MM.1S (cell line): ENCODE measurements around the gene EMILIN2.

Experiments
- DNase-seq: peaks from one replicate; pipeline ENCODE4 v3.0.0-alpha.2; 2015
- H2AFZ ChIP-seq: fragments of 300-600 bp; sonication (generic); 2 replicates; pipeline ENCODE4 v1.6.0; 2016; ENCODE audit warnings: antibody characterized with exemption, low read length
- H3F3A ChIP-seq: fragments of 300-600 bp; sonication (generic); 2 replicates; pipeline ENCODE4 v1.6.1; 2016; ENCODE audit warnings: mild to moderate bottlenecking, antibody characterized with exemption, low read length, moderate library complexity, mixed read lengths; ENCODE audit not compliant: insufficient read depth
- H3K27ac ChIP-seq: fragments of 300-600 bp; sonication (generic); 2 replicates; pipeline ENCODE4 v1.5.1; 2016; ENCODE audit warnings: mild to moderate bottlenecking, low read length
- H3K27me3 ChIP-seq: fragments of 300-600 bp; sonication (generic); replicated peaks from 2 replicates; pipeline ENCODE4 v1.6.0; 2016; ENCODE audit warnings: low read length; ENCODE audit not compliant: insufficient read depth
- H3K36me3 ChIP-seq: fragments of 300-600 bp; sonication (generic); replicated peaks from 2 replicates; pipeline ENCODE4 v1.6.1; 2016; ENCODE audit warnings: mild to moderate bottlenecking, low read length, mixed read lengths; ENCODE audit not compliant: insufficient read depth
- H3K4me1 ChIP-seq: fragments of 300-600 bp; sonication (generic); 2 replicates; pipeline ENCODE4 v1.6.1; 2016; ENCODE audit warnings: low read length, mixed read lengths
- H3K4me2 ChIP-seq: fragments of 300-600 bp; sonication (generic); 2 replicates; pipeline ENCODE4 v1.6.0; 2016; ENCODE audit warnings: low read depth, low read length
- H3K4me3 ChIP-seq: fragments of 300-600 bp; sonication (generic); 2 replicates; pipeline ENCODE4 v1.5.1; 2016; ENCODE audit warnings: low read length, mixed read lengths
- H3K79me2 ChIP-seq: fragments of 300-600 bp; sonication (generic); 2 replicates; pipeline ENCODE4 v1.6.1; 2016; ENCODE audit warnings: mixed run types, low read length, mixed read lengths
- H3K9ac ChIP-seq: fragments of 300-600 bp; sonication (generic); 2 replicates; pipeline ENCODE4 v1.6.1; 2016; ENCODE audit warnings: low read length, mixed read lengths
- H3K9me2 ChIP-seq: fragments of 300-600 bp; sonication (generic); replicated peaks from 2 replicates; pipeline ENCODE4 v1.6.1; 2016; ENCODE audit warnings: mild to moderate bottlenecking, low read length, mixed read lengths; ENCODE audit not compliant: insufficient read depth
- H3K9me3 ChIP-seq: fragments of 300-600 bp; sonication (generic); replicated peaks from 2 replicates; pipeline ENCODE4 v1.6.1; 2016; ENCODE audit warnings: mild to moderate bottlenecking, low read length, mixed read lengths; ENCODE audit not compliant: insufficient read depth
- H4K20me1 ChIP-seq: fragments of 300-600 bp; sonication (generic); 2 replicates; pipeline ENCODE4 v1.6.1; 2016; ENCODE audit warnings: mild to moderate bottlenecking, low read length, moderate library complexity, mixed read lengths; ENCODE audit not compliant: insufficient read depth
- EZH2 ChIP-seq: fragments of 300-600 bp; sonication (generic); optimal IDR thresholded peaks from 2 replicates; pipeline ENCODE3; 2017; ENCODE audit warnings: low read depth, mild to moderate bottlenecking, antibody characterized with exemption, low read length, mixed read lengths
- EZH2phosphoT487 ChIP-seq: fragments of 300-600 bp; sonication (generic); IDR thresholded peaks from 2 replicates; pipeline ENCODE4 v1.6.1; 2018; ENCODE audit warnings: antibody characterized with exemption, low read length
- TF ChIP-seq, protein P1 (sequence below): fragments of 300-600 bp; sonication (generic); IDR thresholded peaks from 2 replicates; pipeline ENCODE4 v1.5.1; 2016; ENCODE audit warnings: antibody characterized with exemption, low read length, mixed read lengths

EMILIN2 gene

DNA sequence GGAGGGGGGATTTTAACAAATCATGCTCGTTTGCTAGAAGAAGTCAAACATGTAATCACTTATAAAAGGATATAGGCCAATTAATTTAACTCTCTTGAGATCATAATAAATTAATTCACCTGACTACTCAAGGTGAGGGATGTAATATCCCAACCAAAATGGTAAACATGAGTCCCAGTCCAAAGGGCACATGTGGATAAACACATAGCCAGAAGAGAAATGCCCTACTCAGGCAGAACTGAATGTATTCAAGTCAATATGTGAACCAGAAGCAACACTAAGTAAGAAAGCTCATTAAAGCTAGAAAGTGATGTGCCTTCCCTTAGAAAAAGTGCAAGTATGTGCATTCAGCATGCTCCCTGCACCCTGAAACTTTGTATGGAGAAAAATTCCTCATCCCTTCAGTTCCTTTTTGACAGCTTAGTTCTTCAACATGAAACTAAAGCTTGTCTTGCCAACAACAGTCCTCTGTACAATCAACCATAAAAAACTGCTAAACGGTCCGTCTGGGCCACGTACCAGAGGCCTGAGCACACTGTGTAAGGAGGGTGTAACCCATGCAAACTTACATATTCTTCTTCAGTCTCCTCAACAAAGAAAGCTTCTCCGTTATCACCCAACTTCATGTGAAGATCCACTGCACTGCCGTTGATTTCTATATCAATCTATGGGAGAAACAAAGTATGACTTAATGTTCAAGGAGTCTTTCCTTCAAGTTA lies 107.3 kb downstream of the EMILIN2 start:
- Histone ChIP-seq H3K27ac (no peak overlapping the region), H3K9ac (no peak overlapping the region), H3K79me2 (no peaks in the 10 kb centered on the region), H3F3A (peaks cover 9% of the 10 kb centered on the region), H3K9me3 (no peaks in the 10 kb centered on the region), H3K4me1 (peaks cover 9% of the 10 kb centered on the region; the same call in 1 of the 2 replicates), H3K27me3 (no peaks in the 10 kb centered on the region), H3K36me3 (no peaks in the 10 kb centered on the region), H3K9me2 (no peaks in the 10 kb centered on the region), H2AFZ (no peak overlapping the region), H3K4me2 (no peak overlapping the region), H3K4me3 (no peak overlapping the region), H4K20me1 (no peaks in the 10 kb centered on the region)
- DNase-seq = no peak
- TF ChIP-seq EZH2phosphoT487 (no peak), EZH2 (no peak)
- TF ChIP-seq, protein P1, sequence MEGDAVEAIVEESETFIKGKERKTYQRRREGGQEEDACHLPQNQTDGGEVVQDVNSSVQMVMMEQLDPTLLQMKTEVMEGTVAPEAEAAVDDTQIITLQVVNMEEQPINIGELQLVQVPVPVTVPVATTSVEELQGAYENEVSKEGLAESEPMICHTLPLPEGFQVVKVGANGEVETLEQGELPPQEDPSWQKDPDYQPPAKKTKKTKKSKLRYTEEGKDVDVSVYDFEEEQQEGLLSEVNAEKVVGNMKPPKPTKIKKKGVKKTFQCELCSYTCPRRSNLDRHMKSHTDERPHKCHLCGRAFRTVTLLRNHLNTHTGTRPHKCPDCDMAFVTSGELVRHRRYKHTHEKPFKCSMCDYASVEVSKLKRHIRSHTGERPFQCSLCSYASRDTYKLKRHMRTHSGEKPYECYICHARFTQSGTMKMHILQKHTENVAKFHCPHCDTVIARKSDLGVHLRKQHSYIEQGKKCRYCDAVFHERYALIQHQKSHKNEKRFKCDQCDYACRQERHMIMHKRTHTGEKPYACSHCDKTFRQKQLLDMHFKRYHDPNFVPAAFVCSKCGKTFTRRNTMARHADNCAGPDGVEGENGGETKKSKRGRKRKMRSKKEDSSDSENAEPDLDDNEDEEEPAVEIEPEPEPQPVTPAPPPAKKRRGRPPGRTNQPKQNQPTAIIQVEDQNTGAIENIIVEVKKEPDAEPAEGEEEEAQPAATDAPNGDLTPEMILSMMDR = no peak

DNA sequence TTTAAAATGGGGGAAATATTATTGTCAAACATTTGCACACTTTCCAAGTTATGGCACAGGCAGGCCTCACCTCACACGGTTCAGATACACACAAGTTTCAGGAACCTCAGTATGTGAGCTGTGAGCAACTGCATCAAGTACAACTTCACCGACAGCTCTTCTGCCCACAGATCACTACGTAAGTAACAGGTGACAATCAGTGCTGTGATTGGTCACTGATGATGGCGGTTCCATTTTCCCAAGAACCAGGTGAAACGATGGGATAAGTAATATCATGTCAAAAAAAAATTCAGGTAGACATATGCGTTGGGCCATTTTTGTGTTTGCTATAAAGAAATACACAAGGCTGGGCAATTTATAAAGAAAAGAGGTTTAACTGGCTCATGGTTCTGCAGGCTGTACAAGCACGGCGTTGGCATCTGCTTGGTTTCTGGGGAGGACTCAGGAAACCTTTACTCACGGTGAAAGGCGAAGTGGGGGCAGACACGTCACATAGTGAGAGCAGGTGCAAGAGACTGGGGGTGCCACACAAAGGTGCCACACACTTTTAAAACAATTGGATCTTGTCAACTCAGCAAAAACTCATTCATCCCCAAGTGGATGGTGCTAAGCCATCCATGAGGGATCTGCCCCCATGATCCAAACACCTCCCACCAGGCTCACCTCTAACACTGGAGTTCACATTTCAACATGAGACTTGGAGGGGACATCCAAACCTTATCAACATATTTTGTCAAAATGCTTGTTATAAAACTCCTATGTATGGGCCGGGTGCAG lies 108.3 kb downstream of the EMILIN2 start:
- no peak for DNase-seq
- no peak overlapping the region for H3K9ac ChIP-seq
- peaks cover 15% of the 10 kb centered on the region; the same call in 1 of the 2 replicates for H3K4me1 ChIP-seq
- H3K27ac ChIP-seq = no peak overlapping the region
- H3K36me3 ChIP-seq = no peaks in the 10 kb centered on the region
- no peaks in the 10 kb centered on the region for H3K9me2 ChIP-seq
- peaks cover 15% of the 10 kb centered on the region for H3F3A ChIP-seq
- no peaks in the 10 kb centered on the region for H3K79me2 ChIP-seq
- H3K4me2 ChIP-seq = no peak overlapping the region
- no peak overlapping the region for H2AFZ ChIP-seq
- no peaks in the 10 kb centered on the region for H3K27me3 ChIP-seq
- no peak overlapping the region for H3K4me3 ChIP-seq
- no peaks in the 10 kb centered on the region for H3K9me3 ChIP-seq
- H4K20me1 ChIP-seq = no peaks in the 10 kb centered on the region
- no peak for TF ChIP-seq EZH2
- no peak for TF ChIP-seq EZH2phosphoT487
- TF ChIP-seq, protein P1 = no peak

DNA sequence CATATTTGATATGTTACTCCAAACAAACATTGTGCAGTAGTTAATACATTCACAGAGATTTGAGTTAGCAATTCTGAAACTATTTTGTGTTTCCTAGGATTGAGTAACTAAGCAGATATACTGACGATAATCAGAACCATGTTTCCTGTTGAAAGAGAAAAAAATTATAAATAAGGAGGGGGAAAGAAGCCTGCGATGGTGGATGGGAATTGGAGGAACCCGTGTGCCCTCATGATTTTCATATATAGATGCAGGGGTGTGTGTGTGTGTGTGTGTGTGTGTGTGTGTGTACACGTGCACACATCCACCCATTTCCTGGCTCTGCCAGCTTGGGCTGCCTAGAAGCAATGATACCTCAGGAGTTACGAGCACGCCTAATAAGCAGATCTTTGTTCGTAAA lies 109.2 kb downstream of the EMILIN2 start:
- Histone ChIP-seq H3K4me3 (no peak overlapping the region), H4K20me1 (no peaks in the 10 kb centered on the region), H3K27ac (no peak overlapping the region), H3K4me2 (no peak overlapping the region), H3K4me1 (peaks cover 20% of the 10 kb centered on the region), H3K27me3 (no peaks in the 10 kb centered on the region), H3K79me2 (no peaks in the 10 kb centered on the region), H3F3A (peaks cover 24% of the 10 kb centered on the region), H3K9ac (no peak overlapping the region), H3K9me3 (no peaks in the 10 kb centered on the region), H3K36me3 (no peaks in the 10 kb centered on the region), H2AFZ (no peak overlapping the region), H3K9me2 (no peaks in the 10 kb centered on the region)
- TF ChIP-seq EZH2 (no peak), EZH2phosphoT487 (no peak)
- no peak for DNase-seq
